ENCODE results near the gene TIMM13.

The TIMM13 gene

GRCh38 chr19:2376784-2377519 lies 50.4 kb downstream of the TIMM13 start:
- DNase-seq, result no peak

Measured in stimulated activated CD4-positive, alpha-beta T cell treated with anti-CD3 and anti-CD28 coated beads, Interleukin-4, amount 100 ng/mL, for 1 hour (primary cell).